Right lobe of liver (tissue), 4 donors: Measurements from ENCODE around the gene BBX.
"Not testable (repeated sequence)": the region's sequence is repeated elsewhere in the genome, so short reads cannot be mapped to it uniquely, and the experiment has no call there.

ENCODE experiments used
- POLR2A ChIP-seq: fragments of 450-650 bp; IDR thresholded peaks from one replicate; pipeline ENCODE4 v1.6.1; 2017; ENCODE audit warnings: antibody characterized with exemption, mild to moderate bottlenecking
- TF ChIP-seq, protein P1 (sequence below), 4 donors: fragments of 200-600 bp in 3 of 4; fragments of 450-650 bp in 1 of 4; IDR thresholded peaks; one replicate each; pipeline versions ENCODE4 v1.5.1 to v1.8.0; 2016 to 2022; ENCODE audit warnings: antibody characterized with exemption in 4 of 4, mild to moderate bottlenecking in 2 of 4
- donor health status: DM: no; HTN: no; CAD: no.
- donor health status: DM: no; HTN: no; CAD: no.
- donor health status: DM: no; HTN: yes; CAD: no.

DNA sequence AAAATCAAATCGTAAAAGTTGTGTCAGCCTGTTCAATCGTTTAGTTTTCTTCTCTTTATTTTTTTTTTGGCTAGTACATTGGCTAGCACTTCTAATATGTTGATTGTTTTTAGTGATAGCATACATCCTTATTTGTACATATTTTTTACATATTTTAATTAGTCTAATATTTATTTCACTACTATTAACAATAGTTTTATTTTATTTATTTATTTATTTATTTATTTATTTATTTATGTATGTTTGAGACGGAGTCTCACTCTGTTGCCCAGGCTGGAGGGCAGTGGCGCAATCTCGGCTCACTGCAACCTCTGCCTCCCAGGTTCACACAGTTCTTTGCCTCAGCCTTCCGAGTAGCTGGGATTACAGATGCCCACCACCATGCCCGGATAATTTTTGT lies 42.5 kb downstream of the BBX start:
- TF ChIP-seq, protein P1, sequence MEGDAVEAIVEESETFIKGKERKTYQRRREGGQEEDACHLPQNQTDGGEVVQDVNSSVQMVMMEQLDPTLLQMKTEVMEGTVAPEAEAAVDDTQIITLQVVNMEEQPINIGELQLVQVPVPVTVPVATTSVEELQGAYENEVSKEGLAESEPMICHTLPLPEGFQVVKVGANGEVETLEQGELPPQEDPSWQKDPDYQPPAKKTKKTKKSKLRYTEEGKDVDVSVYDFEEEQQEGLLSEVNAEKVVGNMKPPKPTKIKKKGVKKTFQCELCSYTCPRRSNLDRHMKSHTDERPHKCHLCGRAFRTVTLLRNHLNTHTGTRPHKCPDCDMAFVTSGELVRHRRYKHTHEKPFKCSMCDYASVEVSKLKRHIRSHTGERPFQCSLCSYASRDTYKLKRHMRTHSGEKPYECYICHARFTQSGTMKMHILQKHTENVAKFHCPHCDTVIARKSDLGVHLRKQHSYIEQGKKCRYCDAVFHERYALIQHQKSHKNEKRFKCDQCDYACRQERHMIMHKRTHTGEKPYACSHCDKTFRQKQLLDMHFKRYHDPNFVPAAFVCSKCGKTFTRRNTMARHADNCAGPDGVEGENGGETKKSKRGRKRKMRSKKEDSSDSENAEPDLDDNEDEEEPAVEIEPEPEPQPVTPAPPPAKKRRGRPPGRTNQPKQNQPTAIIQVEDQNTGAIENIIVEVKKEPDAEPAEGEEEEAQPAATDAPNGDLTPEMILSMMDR (IDR thresholded peaks at IDR 0.05): not testable (repeated sequence)
- TF ChIP-seq POLR2A: not testable (repeated sequence)
